ENCODE results near the gene RXFP3.

GRCh38 chr5:33966805-33967204 is 30.6 kb downstream of the RXFP3 start:
- no peak for TF ChIP-seq GATA2 (IDR thresholded peaks at IDR 0.05; ENCODE audit: low read depth, low read length)
- TF ChIP-seq GATA3 (IDR thresholded peaks at IDR 0.05; ENCODE audit: low read depth, low read length) = no peak
